GM12891 (cell line): ENCODE data around the gene APC2.

Experiments
- DNase-seq: peaks from one replicate; pipeline ENCODE4 v3.0.0; 2011; ENCODE audit warnings: low spot score; ENCODE audit not compliant: insufficient read length
- FAIRE-seq: peaks from 2 replicates; lab custom pipeline; 2011; peaks lifted over from hg19 to GRCh38; lab: Jason Lieb, UNC
- PAX5 ChIP-seq: IDR thresholded peaks from 2 replicates; pipeline ENCODE4 v1.6.1; 2011; ENCODE audit warnings: low read length, moderate library complexity, mild to moderate bottlenecking; ENCODE audit not compliant: insufficient read depth, severe bottlenecking
- POLR2A ChIP-seq: IDR thresholded peaks from 2 replicates; pipeline ENCODE4 v1.6.1; 2011; ENCODE audit warnings: low read depth, low read length, control low read depth
- POLR2AphosphoS5 ChIP-seq: IDR thresholded peaks from 2 replicates; pipeline ENCODE4 v1.6.1; 2011; ENCODE audit warnings: low read depth, low read length, control low read depth
- POU2F2 ChIP-seq: IDR thresholded peaks from 2 replicates; pipeline ENCODE4 v1.6.1; 2011; ENCODE audit warnings: low read depth, mild to moderate bottlenecking, control low read depth, low read length, moderate library complexity
- SPI1 ChIP-seq: IDR thresholded peaks from 2 replicates; pipeline ENCODE4 v1.6.1; 2011; ENCODE audit warnings: low read depth, low read length, control low read depth
- TAF1 ChIP-seq: IDR thresholded peaks from 2 replicates; pipeline ENCODE4 v1.6.1; 2011; ENCODE audit warnings: low read depth, low read length, control low read depth

Gene APC2

GRCh38 chr19:1503925-1504773 lies 54.2 kb downstream of the APC2 start:
- DNase-seq (no peak), FAIRE-seq (no peak)
- TF ChIP-seq POLR2A (no peak), PAX5 (no peak), POU2F2 (no peak), TAF1 (no peak), SPI1 (no peak), POLR2AphosphoS5 (no peak)

- FAIRE-seq, result no peak
These were observed 55.1 kb downstream of the APC2 start for GRCh38 chr19:1505012-1505411.

GRCh38 chr19:1505991-1506881 lies 56.3 kb downstream of the APC2 start:
- TF ChIP-seq POLR2AphosphoS5, result no peak
- TF ChIP-seq POU2F2, result no peak
- TF ChIP-seq SPI1, result no peak
- no peak for TF ChIP-seq PAX5
- TF ChIP-seq TAF1, result no peak
- TF ChIP-seq POLR2A, result no peak
- FAIRE-seq, result no peak
- DNase-seq, result no peak

More at GRCh38 chr19:1505012-1505411, 55.1 kb downstream of the APC2 start:
- TF ChIP-seq POLR2A, result no peak
- no peak for TF ChIP-seq POLR2AphosphoS5
- no peak for TF ChIP-seq PAX5
- no peak for TF ChIP-seq POU2F2
- no peak for TF ChIP-seq TAF1
- no peak for TF ChIP-seq SPI1
- no peak for DNase-seq

GRCh38 chr19:1507192-1507660 lies 57.3 kb downstream of the APC2 start:
- no peak for TF ChIP-seq PAX5
- TF ChIP-seq POU2F2, result no peak
- TF ChIP-seq SPI1, result no peak
- TF ChIP-seq TAF1, result no peak
- TF ChIP-seq POLR2AphosphoS5, result no peak
- no peak for TF ChIP-seq POLR2A
- no peak for DNase-seq
- FAIRE-seq, result no peak

- TF ChIP-seq POU2F2 (no peak), POLR2AphosphoS5 (no peak), PAX5 (no peak), POLR2A (no peak), TAF1 (no peak), SPI1 (no peak)
- peak; percentile 87 for DNase-seq
- FAIRE-seq, result no peak
These were observed 58.0 kb downstream of the APC2 start for GRCh38 chr19:1507763-1508506.

GRCh38 chr19:1508507-1508856 lies 58.6 kb downstream of the APC2 start:
- DNase-seq, result no peak
- no peak for TF ChIP-seq POLR2A
- no peak for TF ChIP-seq POU2F2
- no peak for TF ChIP-seq TAF1
- no peak for TF ChIP-seq SPI1
- TF ChIP-seq PAX5, result no peak
- TF ChIP-seq POLR2AphosphoS5, result no peak
- FAIRE-seq, result no peak

GRCh38 chr19:1509602-1510441 lies 59.9 kb downstream of the APC2 start:
- no peak for TF ChIP-seq POLR2AphosphoS5
- TF ChIP-seq PAX5, result no peak
- TF ChIP-seq TAF1, result no peak
- TF ChIP-seq SPI1, result no peak
- no peak for TF ChIP-seq POU2F2
- TF ChIP-seq POLR2A, result no peak
- FAIRE-seq (no peak), DNase-seq (no peak)

GRCh38 chr19:1510442-1510806 lies 60.5 kb downstream of the APC2 start:
- TF ChIP-seq POU2F2 (no peak), POLR2A (no peak), SPI1 (no peak), PAX5 (no peak), TAF1 (no peak), POLR2AphosphoS5 (no peak)
- no peak for DNase-seq
- no peak for FAIRE-seq

GRCh38 chr19:1510807-1511206 lies 60.9 kb downstream of the APC2 start:
- FAIRE-seq, result no peak
- DNase-seq, result no peak
- no peak for TF ChIP-seq POLR2AphosphoS5
- TF ChIP-seq POLR2A, result no peak
- TF ChIP-seq SPI1, result no peak
- no peak for TF ChIP-seq PAX5
- TF ChIP-seq POU2F2, result no peak
- TF ChIP-seq TAF1, result no peak
